Natural killer cell (primary cell): ENCODE results near the gene MAEA. TPM values are rescaled to one million over a fixed set of nuclear protein-coding genes. Genes with fewer than 3 reads are reported as not detected.

ENCODE experiments used
- ATAC-seq, 3 donors: fragments of 150-1000 bp in 2 of 3; fragments of 200-7000 bp in 1 of 3; cut with Tn5 transposase; 1 replicate in 1 of 3; 2 replicates in 2 of 3; pipeline ENCODE4 v1.10.0; 2021; ENCODE audit warnings: mild to moderate bottlenecking in 2 of 3, moderate library complexity in 2 of 3
- DNase-seq, 2 donors: peaks; one replicate each; pipeline versions ENCODE4 v3.0.0 to v3.0.0-alpha.2; 2013 to 2021; ENCODE audit warnings: mixed read lengths in 1 of 2
- H3K27ac ChIP-seq: one replicate; pipeline ENCODE4 v1.5.1; 2013; ENCODE audit warnings: mild to moderate bottlenecking, low read length
- H3K27me3 ChIP-seq: one replicate; pipeline ENCODE4 v1.6.1; 2013; ENCODE audit warnings: low read length; ENCODE audit not compliant: control insufficient read depth, insufficient read depth
- H3K36me3 ChIP-seq: one replicate; pipeline ENCODE4 v1.6.1; 2013; ENCODE audit warnings: low read length; ENCODE audit not compliant: control insufficient read depth, insufficient read depth
- H3K4me1 ChIP-seq: one replicate; pipeline ENCODE4 v1.6.1; 2013; ENCODE audit warnings: low read length; ENCODE audit not compliant: control insufficient read depth, insufficient read depth
- H3K4me3 ChIP-seq: one replicate; pipeline ENCODE4 v1.5.1; 2013; ENCODE audit warnings: low read length
- H3K9me3 ChIP-seq: one replicate; pipeline ENCODE4 v1.6.1; 2013; ENCODE audit warnings: low read length; ENCODE audit not compliant: control insufficient read depth, insufficient read depth
- H3K27ac Mint-ChIP-seq, 2 donors: one replicate each; pipeline ENCODE4 v1.8.0; 2022; ENCODE audit warnings: mild to moderate bottlenecking in 2 of 2, mixed read lengths in 2 of 2, moderate library complexity in 1 of 2
- H3K27me3 Mint-ChIP-seq, 2 donors: one replicate each; pipeline ENCODE4 v1.8.0; 2022; ENCODE audit warnings: low read depth in 2 of 2, mixed read lengths in 2 of 2
- H3K36me3 Mint-ChIP-seq: one replicate; pipeline ENCODE4 v1.8.0; 2022; ENCODE audit warnings: mixed read lengths
- H3K4me1 Mint-ChIP-seq, 2 donors: one replicate each; pipeline ENCODE4 v1.8.0; 2022; ENCODE audit warnings: mixed read lengths in 2 of 2
- H3K4me3 Mint-ChIP-seq: one replicate; pipeline ENCODE4 v1.8.0; 2022; ENCODE audit warnings: mild to moderate bottlenecking, moderate library complexity, mixed read lengths
- H3K9me3 Mint-ChIP-seq, 2 donors: one replicate each; pipeline ENCODE4 v1.8.0; 2022; ENCODE audit warnings: mixed read lengths in 2 of 2
- WGBS: methylation state at CpG from one replicate; pipeline ENCODE4 v1.1.7; 2013; ENCODE audit warnings: missing lambda C conversion rate; ENCODE audit not compliant: insufficient coverage; 5-methylcytosine and 5-hydroxymethylcytosine counted together
- intact Hi-C: fragments of 100-400 bp; cut with micrococcal nuclease; formaldehyde crosslinking; loops from one replicate; pipeline ENCODE4 v1.14.2; 2022
- total RNA-seq, 4 donors: library from RNA; stranded (reverse); fragments of 120-200 nt in 1 of 4; gene quantifications; one replicate each; pipeline versions ENCODE4 v1.2.3 to v1.2.4, GENCODE V29; 2013 to 2022
- TF ChIP-seq, protein P1 (sequence below): fragments of 200-600 bp; IDR thresholded peaks from one replicate; pipeline ENCODE4 v1.8.0; 2022; ENCODE audit warnings: antibody characterized with exemption

MAEA gene
- total RNA-seq, 3 donors from 2014 or later (not counting 1 experiment from before 2014, with no cell fraction given): 63.5 to 89.2 (median 64.0) TPM

DNA sequence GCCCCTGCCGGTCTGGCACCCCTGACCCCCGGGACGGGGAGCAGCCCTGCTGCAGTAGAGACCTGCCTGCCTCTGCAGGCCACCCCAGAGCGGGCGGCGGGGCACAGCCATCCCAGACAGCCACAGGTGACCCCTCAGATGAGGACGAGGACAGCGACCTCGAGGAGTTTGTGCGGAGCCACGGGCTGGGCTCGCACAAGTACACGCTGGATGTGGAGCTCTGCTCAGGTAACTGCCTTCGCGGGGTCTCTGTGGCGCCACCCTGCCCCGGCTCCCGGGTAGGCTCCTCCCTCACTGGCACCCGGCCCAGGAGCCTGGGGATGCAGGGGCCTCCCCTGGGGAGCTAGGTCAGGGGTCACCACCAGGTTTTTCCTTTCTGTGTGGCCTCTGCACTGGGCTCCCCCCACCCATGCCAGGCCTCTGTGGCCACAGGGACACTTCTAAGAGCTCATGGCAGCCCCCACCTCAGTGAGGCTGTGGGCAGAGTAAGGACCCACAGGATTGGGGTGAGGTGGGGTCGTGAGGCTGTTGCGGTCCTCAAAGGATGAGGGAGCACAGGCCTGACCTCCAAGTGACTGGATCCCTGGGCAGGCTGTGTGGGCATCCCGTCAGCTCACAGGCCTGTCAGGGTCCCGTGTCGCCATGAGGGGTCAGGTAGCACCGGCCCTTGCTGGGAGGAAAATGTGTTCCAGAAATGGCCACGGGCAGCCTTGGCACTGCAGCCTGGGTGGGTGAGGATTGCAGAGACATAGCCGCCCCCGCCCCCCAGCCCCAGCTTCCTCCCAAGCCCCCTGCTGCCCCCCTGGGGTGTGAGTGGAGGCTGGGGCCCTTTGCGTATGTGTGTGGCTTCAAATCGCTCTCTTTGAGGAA is 63.7 kb downstream of the MAEA start:
- Mint-ChIP-seq H3K4me1 (peaks cover 17 to 20% of the 10 kb centered on the region in 2 donors), H3K4me3 (no peak overlapping the region), H3K36me3 (no peaks in the 10 kb centered on the region), H3K27me3 (no peaks in the 10 kb centered on the region), H3K9me3 (no peaks in the 10 kb centered on the region), H3K27ac (no peak overlapping the region)
- WGBS: 95% methylated on average over 28 of the region's 30 CpGs
- H3K36me3 ChIP-seq: peaks cover 24% of the 10 kb centered on the region
- H3K4me1 ChIP-seq: peaks cover 12% of the 10 kb centered on the region
- intact Hi-C loops: loop anchor here (5.0 to 10.0 kb wide), 2 partner anchors 349 to 611 kb away; no protein-coding TSS in a partner anchor
- ATAC-seq: no peak
- H3K4me3 ChIP-seq: no peak overlapping the region
- no peaks in the 10 kb centered on the region for H3K9me3 ChIP-seq
- no peaks in the 10 kb centered on the region for H3K27me3 ChIP-seq
- H3K27ac ChIP-seq: no peak overlapping the region
- DNase-seq: no peak
- TF ChIP-seq, protein P1, sequence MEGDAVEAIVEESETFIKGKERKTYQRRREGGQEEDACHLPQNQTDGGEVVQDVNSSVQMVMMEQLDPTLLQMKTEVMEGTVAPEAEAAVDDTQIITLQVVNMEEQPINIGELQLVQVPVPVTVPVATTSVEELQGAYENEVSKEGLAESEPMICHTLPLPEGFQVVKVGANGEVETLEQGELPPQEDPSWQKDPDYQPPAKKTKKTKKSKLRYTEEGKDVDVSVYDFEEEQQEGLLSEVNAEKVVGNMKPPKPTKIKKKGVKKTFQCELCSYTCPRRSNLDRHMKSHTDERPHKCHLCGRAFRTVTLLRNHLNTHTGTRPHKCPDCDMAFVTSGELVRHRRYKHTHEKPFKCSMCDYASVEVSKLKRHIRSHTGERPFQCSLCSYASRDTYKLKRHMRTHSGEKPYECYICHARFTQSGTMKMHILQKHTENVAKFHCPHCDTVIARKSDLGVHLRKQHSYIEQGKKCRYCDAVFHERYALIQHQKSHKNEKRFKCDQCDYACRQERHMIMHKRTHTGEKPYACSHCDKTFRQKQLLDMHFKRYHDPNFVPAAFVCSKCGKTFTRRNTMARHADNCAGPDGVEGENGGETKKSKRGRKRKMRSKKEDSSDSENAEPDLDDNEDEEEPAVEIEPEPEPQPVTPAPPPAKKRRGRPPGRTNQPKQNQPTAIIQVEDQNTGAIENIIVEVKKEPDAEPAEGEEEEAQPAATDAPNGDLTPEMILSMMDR: no peak

DNA sequence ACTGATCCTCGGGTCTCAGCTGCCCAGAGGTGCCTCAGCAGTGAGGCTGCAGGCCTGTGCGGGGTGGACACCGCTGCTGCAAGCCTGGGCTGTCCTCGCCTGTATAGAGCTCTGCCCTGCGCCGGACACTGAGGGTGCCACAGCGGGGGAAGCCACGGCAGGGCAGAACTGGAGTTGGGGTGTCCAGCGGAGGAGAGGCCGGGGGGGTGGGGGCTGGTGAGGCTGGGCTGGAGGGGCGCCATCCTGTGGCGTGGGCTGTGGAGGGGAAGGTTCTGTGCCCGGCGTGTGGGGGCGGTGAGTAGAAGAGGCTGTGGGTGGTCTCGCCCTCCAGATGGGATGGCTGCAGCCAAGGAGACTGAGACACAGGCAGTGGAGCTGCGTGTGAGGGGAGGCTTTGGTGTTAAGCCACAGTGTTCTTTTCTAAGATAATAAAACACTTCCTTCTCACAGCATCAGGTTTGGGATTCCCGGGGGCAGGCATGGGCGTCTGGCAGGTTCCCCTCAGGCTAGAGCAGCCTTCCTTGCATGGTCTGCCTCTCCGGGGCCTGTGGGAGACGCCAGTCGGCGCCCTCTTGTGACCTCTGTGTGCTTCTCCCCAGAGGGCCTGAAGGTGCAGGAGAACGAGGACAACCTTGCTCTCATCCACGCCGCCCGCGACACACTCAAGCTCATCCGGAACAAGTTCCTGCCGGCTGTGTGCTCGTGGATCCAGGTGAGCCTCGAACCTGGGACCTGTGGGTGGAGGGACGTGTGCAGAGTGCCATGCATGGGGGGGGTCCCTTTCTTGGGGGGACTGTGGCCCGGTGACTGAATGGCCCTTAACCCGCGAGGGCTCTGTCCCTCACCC is 64.7 kb downstream of the MAEA start:
- H3K36me3 Mint-ChIP-seq: no peaks in the 10 kb centered on the region
- Histone ChIP-seq H3K4me3 (no peak overlapping the region), H3K4me1 (peaks cover 7% of the 10 kb centered on the region), H3K9me3 (no peaks in the 10 kb centered on the region), H3K27ac (no peak overlapping the region), H3K27me3 (no peaks in the 10 kb centered on the region), H3K36me3 (peaks cover 29% of the 10 kb centered on the region)
- H3K27me3 Mint-ChIP-seq: no peaks in the 10 kb centered on the region
- intact Hi-C loops: loop anchor here (5.0 to 10.0 kb wide), 2 partner anchors 350 to 612 kb away; no protein-coding TSS in a partner anchor
- DNase-seq (no peak), ATAC-seq (no peak)
- WGBS: 95% methylated on average over 36 of the region's 36 CpGs
- peaks cover 9 to 10% of the 10 kb centered on the region in 2 donors for H3K4me1 Mint-ChIP-seq
- no peak overlapping the region for H3K4me3 Mint-ChIP-seq
- TF ChIP-seq, protein P1: no peak
- H3K9me3 Mint-ChIP-seq: no peaks in the 10 kb centered on the region
- no peak overlapping the region for H3K27ac Mint-ChIP-seq

DNA sequence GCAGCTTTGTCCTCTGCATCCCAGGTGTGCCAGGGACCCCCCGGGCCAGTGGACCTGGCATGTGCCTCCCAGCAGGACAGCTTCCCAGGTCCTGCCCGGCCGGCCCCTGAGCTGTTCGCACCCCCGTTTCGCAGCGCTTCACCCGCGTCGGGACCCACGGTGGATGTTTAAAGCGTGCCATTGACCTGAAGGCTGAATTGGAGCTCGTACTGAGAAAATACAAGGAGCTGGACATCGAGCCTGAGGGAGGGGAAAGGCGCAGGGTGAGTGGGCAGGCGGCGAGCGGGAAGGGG is 65.2 kb downstream of the MAEA start:
- H3K4me3 ChIP-seq: no peak overlapping the region
- intact Hi-C loops: loop anchor here (5.0 to 10.0 kb wide), 2 partner anchors 350 to 613 kb away; no protein-coding TSS in a partner anchor
- Mint-ChIP-seq H3K9me3 (no peaks in the 10 kb centered on the region), H3K27me3 (no peaks in the 10 kb centered on the region), H3K4me1 (peaks cover 9 to 10% of the 10 kb centered on the region in 2 donors), H3K36me3 (no peaks in the 10 kb centered on the region), H3K4me3 (no peak overlapping the region), H3K27ac (no peak overlapping the region)
- ATAC-seq (no peak), DNase-seq (no peak)
- peaks cover 27% of the 10 kb centered on the region for H3K36me3 ChIP-seq
- WGBS: 94% methylated on average over 18 of the region's 18 CpGs
- TF ChIP-seq, protein P1: no peak
- no peaks in the 10 kb centered on the region for H3K9me3 ChIP-seq
- H3K27ac ChIP-seq: no peak overlapping the region
- peaks cover 7% of the 10 kb centered on the region for H3K4me1 ChIP-seq
- no peaks in the 10 kb centered on the region for H3K27me3 ChIP-seq
